Chondrocyte (in vitro differentiated cells): ENCODE results near the gene SH3BP5. TPM values are rescaled to one million over a fixed set of nuclear protein-coding genes. Genes with fewer than 3 reads are reported as not detected.
"Not testable (repeated sequence)": the region's sequence is repeated elsewhere in the genome, so short reads cannot be mapped to it uniquely, and the experiment has no call there.

Source experiments
- DNase-seq: peaks from one replicate; pipeline ENCODE4 v3.0.0; 2021; ENCODE audit warnings: mixed read lengths, low spot score
- H3K27ac Mint-ChIP-seq: one replicate; pipeline ENCODE4 v1.8.0; 2021; ENCODE audit warnings: mild to moderate bottlenecking, moderate library complexity, mixed read lengths; ENCODE audit not compliant: unreplicated experiment
- H3K27me3 Mint-ChIP-seq: 2 replicates; pipeline ENCODE4 v1.8.0; 2021; ENCODE audit warnings: low read depth, mixed read lengths
- H3K36me3 Mint-ChIP-seq: 2 replicates; pipeline ENCODE4 v1.8.0; 2021; ENCODE audit warnings: low read depth, mixed read lengths
- H3K4me1 Mint-ChIP-seq: 2 replicates; pipeline ENCODE4 v1.8.0; 2021; ENCODE audit warnings: low read depth, mild to moderate bottlenecking, mixed read lengths
- H3K4me3 Mint-ChIP-seq: one replicate; pipeline ENCODE4 v1.8.0; 2021; ENCODE audit warnings: mild to moderate bottlenecking, moderate library complexity, mixed read lengths; ENCODE audit not compliant: unreplicated experiment
- H3K9me3 Mint-ChIP-seq: 2 replicates; pipeline ENCODE4 v1.8.0; 2021; ENCODE audit warnings: low read depth, mixed read lengths
- total RNA-seq: library from RNA; stranded (reverse); gene quantifications from 3 replicates; pipeline ENCODE4 v1.2.1, GENCODE V29; 2021
- TF ChIP-seq, protein P1 (sequence below): fragments of 200-600 bp; sonication (generic); IDR thresholded peaks from 2 replicates; pipeline ENCODE4 v1.5.0; 2021; ENCODE audit warnings: antibody characterized with exemption, mild to moderate bottlenecking, moderate library complexity

The SH3BP5 gene
- total RNA-seq, 1 donor from 2014 or later = 13.5 TPM

GRCh38 chr3:15360788-15361493, 28.6 kb upstream of the SH3BP5 start:
- no peaks in the 10 kb centered on the region for H3K27me3 Mint-ChIP-seq
- peak overlapping the region; percentile 65 for H3K27ac Mint-ChIP-seq
- TF ChIP-seq, protein P1, sequence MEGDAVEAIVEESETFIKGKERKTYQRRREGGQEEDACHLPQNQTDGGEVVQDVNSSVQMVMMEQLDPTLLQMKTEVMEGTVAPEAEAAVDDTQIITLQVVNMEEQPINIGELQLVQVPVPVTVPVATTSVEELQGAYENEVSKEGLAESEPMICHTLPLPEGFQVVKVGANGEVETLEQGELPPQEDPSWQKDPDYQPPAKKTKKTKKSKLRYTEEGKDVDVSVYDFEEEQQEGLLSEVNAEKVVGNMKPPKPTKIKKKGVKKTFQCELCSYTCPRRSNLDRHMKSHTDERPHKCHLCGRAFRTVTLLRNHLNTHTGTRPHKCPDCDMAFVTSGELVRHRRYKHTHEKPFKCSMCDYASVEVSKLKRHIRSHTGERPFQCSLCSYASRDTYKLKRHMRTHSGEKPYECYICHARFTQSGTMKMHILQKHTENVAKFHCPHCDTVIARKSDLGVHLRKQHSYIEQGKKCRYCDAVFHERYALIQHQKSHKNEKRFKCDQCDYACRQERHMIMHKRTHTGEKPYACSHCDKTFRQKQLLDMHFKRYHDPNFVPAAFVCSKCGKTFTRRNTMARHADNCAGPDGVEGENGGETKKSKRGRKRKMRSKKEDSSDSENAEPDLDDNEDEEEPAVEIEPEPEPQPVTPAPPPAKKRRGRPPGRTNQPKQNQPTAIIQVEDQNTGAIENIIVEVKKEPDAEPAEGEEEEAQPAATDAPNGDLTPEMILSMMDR = no peak
- H3K4me1 Mint-ChIP-seq = peaks cover 42% of the 10 kb centered on the region
- DNase-seq = no peak
- peaks cover 2% of the 10 kb centered on the region for H3K36me3 Mint-ChIP-seq
- no peak overlapping the region for H3K4me3 Mint-ChIP-seq
- H3K9me3 Mint-ChIP-seq = peaks cover 4% of the 10 kb centered on the region

- TF ChIP-seq, protein P1 = no peak
- Mint-ChIP-seq H3K4me1 (peaks cover 42% of the 10 kb centered on the region), H3K9me3 (peaks cover 4% of the 10 kb centered on the region), H3K4me3 (no peak overlapping the region), H3K27me3 (no peaks in the 10 kb centered on the region), H3K36me3 (peaks cover 2% of the 10 kb centered on the region), H3K27ac (peak overlapping the region; percentile 65)
- no peak for DNase-seq
These were observed 27.5 kb upstream of the SH3BP5 start for GRCh38 chr3:15359677-15360397.

GRCh38 chr3:15356651-15357061, 24.3 kb upstream of the SH3BP5 start:
- H3K4me3 Mint-ChIP-seq, H3K36me3 Mint-ChIP-seq, H3K9me3 Mint-ChIP-seq, DNase-seq, H3K27me3 Mint-ChIP-seq, H3K27ac Mint-ChIP-seq: not testable (repeated sequence)
- peaks cover 17% of the 10 kb centered on the region for H3K4me1 Mint-ChIP-seq

DNA sequence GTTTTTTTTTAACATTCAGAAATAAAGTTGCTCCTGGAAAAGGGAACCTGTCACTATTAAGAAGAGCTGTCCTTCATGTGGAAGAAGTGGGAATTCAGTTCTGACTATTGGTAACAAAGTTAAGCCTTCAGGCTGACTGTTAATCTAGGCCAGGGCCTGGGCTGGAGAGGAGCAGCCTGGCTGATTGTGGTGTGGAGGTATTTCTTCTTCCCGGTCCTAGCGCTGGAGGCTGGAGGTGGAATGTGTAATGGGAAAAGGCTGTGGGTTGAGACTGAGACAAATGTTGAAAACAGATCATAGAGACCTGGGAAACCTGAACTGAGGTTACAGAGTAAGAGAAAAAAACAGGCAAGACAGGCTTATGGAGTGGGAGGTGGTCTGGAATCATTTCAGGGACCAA, 23.8 kb upstream of the SH3BP5 start:
- Mint-ChIP-seq H3K4me3 (no peak overlapping the region), H3K27ac (peak overlapping the region; percentile 27), H3K4me1 (peaks cover 12% of the 10 kb centered on the region), H3K36me3 (no peaks in the 10 kb centered on the region), H3K27me3 (no peaks in the 10 kb centered on the region), H3K9me3 (no peaks in the 10 kb centered on the region)
- TF ChIP-seq, protein P1 = no peak
- DNase-seq = no peak

GRCh38 chr3:15355086-15355485, 22.7 kb upstream of the SH3BP5 start:
- H3K27me3 Mint-ChIP-seq = no peaks in the 10 kb centered on the region
- TF ChIP-seq, protein P1 = no peak
- peaks cover 6% of the 10 kb centered on the region for H3K9me3 Mint-ChIP-seq
- no peak overlapping the region for H3K27ac Mint-ChIP-seq
- no peaks in the 10 kb centered on the region for H3K36me3 Mint-ChIP-seq
- H3K4me3 Mint-ChIP-seq = no peak overlapping the region
- no peak for DNase-seq
- peaks cover 1% of the 10 kb centered on the region for H3K4me1 Mint-ChIP-seq
